ENCODE results near the gene CCR9.

CCR9 gene

GRCh38 chr3:45939341-45939771 lies 53.0 kb downstream of the CCR9 start:
- DNase-seq: no peak

DNA sequence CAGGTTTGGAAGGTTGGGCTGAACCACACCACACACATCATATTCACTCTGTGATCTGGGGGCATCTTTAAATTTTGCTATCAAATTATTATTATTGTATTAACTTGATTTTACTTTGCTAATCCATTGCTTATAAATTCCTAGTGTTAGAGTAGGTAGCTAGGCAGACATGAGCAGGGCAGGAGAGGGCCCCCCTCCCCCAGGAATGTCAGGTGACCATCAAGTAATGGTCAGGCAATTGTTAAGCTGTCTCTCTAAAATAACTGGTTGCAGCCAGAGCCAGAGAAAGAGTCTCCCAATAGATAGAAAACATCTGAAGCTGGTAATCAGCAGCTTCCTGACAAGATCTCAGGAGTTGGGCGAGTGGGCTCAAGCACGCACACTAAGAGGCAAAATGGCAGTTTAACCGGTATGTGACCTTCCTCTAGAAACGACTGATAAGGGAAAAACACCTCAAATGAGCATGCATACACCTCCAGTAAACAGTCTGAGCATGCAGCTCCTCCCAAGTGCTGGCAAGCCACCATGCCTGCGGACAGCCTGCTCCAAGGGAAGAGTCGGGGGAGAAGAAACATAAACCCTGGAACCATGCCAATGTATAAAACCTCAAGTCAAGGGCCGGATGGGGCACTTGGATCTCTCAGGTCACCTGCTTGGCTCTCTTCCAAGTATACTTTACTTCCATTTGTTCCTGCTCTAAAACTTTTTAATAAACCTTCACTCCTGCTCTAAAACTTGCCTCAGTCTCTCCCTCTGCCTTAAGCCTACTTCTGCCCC lies 53.8 kb downstream of the CCR9 start:
- no peak for DNase-seq

GRCh38 chr3:45940781-45941365 lies 54.5 kb downstream of the CCR9 start:
- DNase-seq: no peak

DNA sequence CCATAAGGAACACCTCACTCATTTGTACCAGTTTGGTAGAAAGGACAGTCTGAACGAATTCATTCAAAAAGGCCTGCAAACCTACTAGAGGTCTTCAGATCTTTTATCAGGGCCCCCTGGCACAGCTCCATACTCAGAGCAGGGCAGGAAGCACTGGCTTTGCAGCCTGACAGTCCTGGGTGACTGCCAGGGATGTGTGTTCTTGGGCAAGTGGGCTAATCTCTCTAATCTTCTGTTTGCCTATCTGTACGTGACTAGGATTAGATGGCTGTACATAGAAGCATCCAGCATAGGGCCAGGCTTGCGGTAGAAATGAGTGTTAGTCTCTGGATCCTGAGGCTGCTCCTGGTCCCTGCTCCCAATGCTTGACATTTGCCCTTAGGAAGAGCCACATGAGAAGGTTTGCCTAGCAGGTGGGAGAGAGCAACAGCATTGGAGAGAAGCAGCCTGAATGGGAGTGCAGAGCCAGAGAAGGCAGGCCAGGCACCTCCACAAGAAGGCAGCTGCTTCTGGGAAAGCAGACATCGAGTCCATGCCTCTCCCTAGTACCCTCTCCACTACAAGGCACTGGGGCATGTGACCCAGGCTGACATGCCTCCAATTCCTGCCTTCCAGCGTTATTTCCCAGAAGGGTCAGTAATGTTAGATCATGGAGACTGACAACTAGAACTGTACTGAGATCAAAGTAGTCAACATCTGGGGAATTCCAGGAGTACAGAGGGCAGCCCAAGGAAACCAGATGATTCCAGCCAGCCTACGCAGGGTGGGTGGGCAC lies 55.9 kb downstream of the CCR9 start:
- DNase-seq: no peak

GRCh38 chr3:45943207-45943846 lies 57.0 kb downstream of the CCR9 start, which contains the start of gene CXCR6:
Gene CXCR6, plus strand, starts transcription at chr3:45943464. Its CDS starts 3,018 bp downstream, at chr3:45946482.
- no peak for DNase-seq

DNA sequence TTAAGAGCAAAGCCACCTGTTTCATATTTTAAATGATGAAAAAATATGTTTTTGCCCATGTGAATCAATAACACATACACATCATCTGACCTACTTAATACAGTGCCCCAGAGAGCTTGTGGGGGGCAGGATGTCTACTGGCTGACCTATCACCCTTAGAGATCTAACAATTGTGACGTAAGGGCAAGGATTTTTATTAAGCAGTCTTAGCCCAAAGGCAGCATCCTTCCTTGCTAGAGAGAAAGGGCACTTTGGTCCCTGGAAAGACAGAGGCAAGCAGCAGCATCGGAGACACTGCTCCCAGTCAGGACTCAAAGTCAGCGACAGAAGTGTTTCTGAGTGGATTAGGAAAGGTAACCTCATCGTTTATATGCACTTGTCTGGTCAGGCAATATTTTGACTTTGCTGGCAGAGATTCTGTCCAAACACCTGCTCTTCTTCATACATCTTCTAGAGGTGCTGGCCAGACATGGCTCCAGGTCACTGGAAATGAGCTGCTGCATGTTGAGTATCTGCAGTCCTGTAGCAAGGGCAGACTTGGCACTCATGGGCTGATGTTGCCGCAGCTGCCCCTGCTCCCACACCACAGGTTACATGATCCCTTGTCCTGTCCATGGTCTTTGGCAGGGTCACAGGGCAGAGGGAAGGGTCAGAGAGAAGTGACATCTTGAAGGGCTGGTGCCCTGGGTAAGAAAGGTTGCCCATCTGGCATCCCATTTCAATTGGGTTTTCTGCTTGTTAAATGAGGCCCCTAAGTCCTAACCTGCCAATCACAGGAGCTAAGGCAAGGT lies 58.7 kb downstream of the CCR9 start:
- no peak for DNase-seq

- DNase-seq: no peak
These were observed 60.0 kb downstream of the CCR9 start for GRCh38 chr3:45946307-45946706.

DNA sequence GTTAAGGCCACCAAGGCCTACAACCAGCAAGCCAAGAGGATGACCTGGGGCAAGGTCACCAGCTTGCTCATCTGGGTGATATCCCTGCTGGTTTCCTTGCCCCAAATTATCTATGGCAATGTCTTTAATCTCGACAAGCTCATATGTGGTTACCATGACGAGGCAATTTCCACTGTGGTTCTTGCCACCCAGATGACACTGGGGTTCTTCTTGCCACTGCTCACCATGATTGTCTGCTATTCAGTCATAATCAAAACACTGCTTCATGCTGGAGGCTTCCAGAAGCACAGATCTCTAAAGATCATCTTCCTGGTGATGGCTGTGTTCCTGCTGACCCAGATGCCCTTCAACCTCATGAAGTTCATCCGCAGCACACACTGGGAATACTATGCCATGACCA lies 60.5 kb downstream of the CCR9 start:
- DNase-seq: no peak

DNA sequence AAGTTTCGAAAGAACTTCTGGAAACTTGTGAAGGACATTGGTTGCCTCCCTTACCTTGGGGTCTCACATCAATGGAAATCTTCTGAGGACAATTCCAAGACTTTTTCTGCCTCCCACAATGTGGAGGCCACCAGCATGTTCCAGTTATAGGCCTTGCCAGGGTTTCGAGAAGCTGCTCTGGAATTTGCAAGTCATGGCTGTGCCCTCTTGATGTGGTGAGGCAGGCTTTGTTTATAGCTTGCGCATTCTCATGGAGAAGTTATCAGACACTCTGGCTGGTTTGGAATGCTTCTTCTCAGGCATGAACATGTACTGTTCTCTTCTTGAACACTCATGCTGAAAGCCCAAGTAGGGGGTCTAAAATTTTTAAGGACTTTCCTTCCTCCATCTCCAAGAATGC lies 61.0 kb downstream of the CCR9 start:
- no peak for DNase-seq

DNA sequence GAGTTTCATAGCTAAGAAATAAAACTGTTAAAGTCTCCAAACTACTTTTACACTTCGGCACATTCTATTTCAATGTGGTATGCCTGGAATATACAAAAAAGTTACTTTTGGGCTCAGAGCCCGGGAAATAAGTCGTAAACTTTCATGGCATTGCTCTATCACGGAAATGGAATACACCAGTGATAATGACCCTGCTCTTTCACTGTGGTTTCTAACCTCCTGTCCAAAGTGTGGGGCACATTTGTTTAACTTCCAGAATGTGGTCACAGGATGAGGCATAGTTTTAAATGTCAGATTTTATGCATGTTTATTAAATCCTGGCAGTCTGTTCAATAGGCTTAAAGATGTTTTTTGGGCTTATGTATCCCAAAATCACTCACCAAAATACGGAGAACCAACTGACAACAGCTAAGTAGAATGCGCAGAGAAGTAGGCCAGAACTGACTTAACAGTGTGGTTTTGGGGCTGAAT lies 62.0 kb downstream of the CCR9 start:
- no peak for DNase-seq

DNA sequence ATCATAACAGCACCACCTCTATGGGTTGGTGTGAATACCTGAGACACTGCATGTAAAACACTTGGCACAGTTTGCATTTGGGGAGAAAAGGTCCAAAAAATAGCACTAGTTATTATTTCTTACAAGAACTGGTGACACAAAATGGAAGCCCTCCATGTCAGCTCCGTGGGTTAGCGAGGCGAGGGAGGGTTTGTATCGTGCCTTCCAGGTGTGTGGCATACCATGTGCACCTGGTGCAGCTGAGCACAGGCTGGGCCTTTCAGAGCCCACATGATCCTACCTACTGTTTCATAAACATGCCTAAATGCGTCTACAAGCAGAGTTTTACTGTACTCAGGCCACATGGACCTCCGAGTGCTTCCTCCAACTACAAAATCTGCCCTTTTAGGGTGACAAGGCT lies 62.5 kb downstream of the CCR9 start:
- DNase-seq: no peak

GRCh38 chr3:45949432-45949831 lies 63.1 kb downstream of the CCR9 start:
- DNase-seq: no peak

GRCh38 chr3:45950131-45950530 lies 63.8 kb downstream of the CCR9 start:
- no peak for DNase-seq

DNA sequence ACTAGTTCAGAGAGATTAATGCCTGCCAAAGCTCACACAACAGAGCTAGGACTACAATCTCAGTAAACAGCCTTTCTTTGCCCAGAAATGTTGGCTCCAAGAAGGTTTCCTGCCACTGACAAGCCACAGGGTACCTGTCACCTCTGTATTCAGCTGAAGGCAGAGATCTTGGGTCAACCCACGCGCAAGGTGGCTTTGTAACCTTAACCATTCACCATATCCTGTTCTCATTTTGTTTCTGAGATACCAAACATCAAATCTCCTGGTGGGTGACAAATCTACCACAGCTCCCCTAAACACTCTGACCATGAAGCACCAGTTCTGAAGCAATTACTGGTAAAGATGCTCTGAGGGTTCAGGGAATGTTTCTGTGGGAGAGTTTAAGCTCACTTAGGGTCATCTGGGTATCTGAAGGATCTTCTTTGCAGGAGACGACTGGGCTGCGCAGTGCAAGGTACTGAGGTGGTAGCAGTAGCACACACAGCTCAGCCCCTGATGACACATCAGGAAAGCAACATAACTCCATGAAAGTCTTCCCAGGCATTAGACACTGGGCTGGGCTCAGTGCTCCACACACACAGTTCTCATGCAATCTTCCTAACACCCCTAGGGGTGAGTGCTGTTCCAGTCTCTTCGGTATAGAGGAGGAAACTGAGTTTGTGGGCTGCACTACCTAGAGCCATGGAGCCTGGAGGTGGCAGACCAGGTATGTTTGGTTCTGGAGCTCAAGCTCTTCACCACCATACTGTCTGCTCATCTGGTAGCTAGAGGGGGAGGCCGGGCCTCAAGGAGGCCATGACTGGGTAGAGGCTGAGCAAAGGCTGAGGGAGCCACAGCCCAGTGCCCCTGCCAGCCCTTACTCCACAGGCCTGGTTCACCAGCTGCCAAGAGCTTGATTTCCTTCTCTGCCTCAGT lies 64.6 kb downstream of the CCR9 start:
- DNase-seq: no peak

- no peak for DNase-seq
These were observed 65.6 kb downstream of the CCR9 start for GRCh38 chr3:45951946-45952345.

- DNase-seq: no peak
These were observed 66.1 kb downstream of the CCR9 start for GRCh38 chr3:45952456-45952855.
